Progenitor cell of endocrine pancreas (in vitro differentiated cells): ENCODE results near the gene NINL. TPM values are rescaled to one million over a fixed set of nuclear protein-coding genes. Genes with fewer than 3 reads are reported as not detected.

Experiments used
- DNase-seq: peaks from one replicate; pipeline ENCODE4 v3.0.0; 2021; ENCODE audit warnings: low spot score; ENCODE audit not compliant: unreplicated experiment
- H3K27ac Mint-ChIP-seq: 2 replicates; pipeline ENCODE4 v1.8.0; 2021; ENCODE audit warnings: mild to moderate bottlenecking, moderate library complexity, mixed read lengths
- H3K27me3 Mint-ChIP-seq: 2 replicates; pipeline ENCODE4 v1.8.0; 2021; ENCODE audit warnings: mixed read lengths
- H3K36me3 Mint-ChIP-seq: 2 replicates; pipeline ENCODE4 v1.8.0; 2022; ENCODE audit warnings: mixed read lengths; ENCODE audit not compliant: insufficient read depth
- H3K4me1 Mint-ChIP-seq: 2 replicates; pipeline ENCODE4 v1.8.0; 2021; ENCODE audit warnings: low read depth, mixed read lengths
- H3K4me3 Mint-ChIP-seq: 2 replicates; pipeline ENCODE4 v1.8.0; 2021; ENCODE audit warnings: low read depth, mild to moderate bottlenecking, moderate library complexity, mixed read lengths
- H3K9me3 Mint-ChIP-seq: 2 replicates; pipeline ENCODE4 v1.8.0; 2021; ENCODE audit warnings: low read depth, mixed read lengths
- total RNA-seq: library from RNA; stranded (reverse); gene quantifications from 2 replicates; pipeline ENCODE4 v1.2.1, GENCODE V29; 2021
- TF ChIP-seq, protein P1 (sequence below): fragments of 200-600 bp; sonication (generic); IDR thresholded peaks from one replicate; pipeline ENCODE4 v1.5.0; 2021; ENCODE audit warnings: antibody characterized with exemption, mild to moderate bottlenecking; ENCODE audit not compliant: unreplicated experiment

NINL gene
- total RNA-seq, 1 donor from 2014 or later, result 125 TPM

DNA sequence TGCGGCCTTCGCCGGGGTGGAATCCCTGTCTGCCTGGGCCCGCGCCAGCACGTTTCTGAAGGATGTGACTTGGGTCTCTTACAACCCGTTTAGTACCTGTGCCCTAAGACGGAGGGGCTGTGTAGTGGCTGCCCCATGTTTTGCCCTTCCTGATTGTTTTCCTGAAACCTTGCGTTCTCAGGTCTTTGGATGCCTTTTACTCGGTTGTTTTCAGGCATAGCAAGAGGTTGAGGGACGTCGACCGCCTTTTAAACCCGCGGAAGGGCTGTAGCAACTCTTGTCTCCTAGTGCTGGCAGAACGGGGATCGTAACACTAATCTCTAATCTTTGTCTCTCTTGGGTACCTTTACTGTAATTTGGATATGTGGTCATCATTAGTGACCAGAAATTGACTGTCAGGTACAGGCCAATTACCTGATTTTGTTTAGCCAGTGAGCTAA lies 39.2 kb upstream of the NINL start:
- TF ChIP-seq, protein P1, sequence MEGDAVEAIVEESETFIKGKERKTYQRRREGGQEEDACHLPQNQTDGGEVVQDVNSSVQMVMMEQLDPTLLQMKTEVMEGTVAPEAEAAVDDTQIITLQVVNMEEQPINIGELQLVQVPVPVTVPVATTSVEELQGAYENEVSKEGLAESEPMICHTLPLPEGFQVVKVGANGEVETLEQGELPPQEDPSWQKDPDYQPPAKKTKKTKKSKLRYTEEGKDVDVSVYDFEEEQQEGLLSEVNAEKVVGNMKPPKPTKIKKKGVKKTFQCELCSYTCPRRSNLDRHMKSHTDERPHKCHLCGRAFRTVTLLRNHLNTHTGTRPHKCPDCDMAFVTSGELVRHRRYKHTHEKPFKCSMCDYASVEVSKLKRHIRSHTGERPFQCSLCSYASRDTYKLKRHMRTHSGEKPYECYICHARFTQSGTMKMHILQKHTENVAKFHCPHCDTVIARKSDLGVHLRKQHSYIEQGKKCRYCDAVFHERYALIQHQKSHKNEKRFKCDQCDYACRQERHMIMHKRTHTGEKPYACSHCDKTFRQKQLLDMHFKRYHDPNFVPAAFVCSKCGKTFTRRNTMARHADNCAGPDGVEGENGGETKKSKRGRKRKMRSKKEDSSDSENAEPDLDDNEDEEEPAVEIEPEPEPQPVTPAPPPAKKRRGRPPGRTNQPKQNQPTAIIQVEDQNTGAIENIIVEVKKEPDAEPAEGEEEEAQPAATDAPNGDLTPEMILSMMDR, result no peak
- Mint-ChIP-seq H3K4me3 (peak overlapping the region; percentile 75), H3K27me3 (no peaks in the 10 kb centered on the region), H3K36me3 (peaks cover 3% of the 10 kb centered on the region), H3K4me1 (peaks cover 13% of the 10 kb centered on the region), H3K27ac (peak overlapping the region; percentile 98), H3K9me3 (peaks cover 5% of the 10 kb centered on the region)
- no peak for DNase-seq

DNA sequence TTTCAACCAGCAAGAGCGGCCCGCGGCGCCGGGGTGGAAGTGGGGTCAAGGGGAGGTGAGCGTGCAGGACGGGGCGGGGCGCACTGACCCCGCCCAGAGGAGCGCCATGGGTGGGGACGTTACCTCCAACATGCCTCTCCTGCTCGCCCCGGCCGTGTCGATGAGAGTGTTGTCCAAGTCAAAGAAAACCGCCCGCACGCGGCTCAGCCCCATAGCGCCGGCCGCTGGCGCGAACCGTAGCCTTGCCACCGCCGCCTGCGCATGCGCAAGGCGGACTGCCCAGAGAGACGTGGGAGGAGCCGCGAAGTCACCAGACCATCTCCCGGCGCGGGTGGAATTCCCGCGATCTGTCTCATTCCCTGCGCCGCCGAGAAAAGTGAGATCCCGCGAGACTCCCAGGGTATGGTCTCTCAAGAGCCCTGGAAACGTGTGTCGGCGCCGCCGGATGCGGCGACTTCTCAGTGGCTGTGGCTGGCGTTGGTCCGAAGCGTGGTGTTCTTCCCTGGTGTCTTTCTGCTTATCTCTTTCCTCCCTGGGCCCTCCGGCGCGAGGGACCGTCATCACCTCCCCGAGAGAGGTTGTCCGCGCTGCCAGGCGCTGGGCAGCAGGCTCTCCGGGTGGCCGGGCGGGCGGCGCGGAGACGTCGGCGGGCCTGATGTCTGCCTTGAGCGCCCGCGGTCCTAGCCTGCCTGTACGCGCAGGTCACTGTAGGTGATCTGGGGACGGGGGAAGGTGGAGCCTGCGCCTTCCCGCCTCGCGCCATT lies 38.6 kb upstream of the NINL start, which contains the start of gene NANP:
Gene NANP (minus strand): TSS at position 279 of the 764 bp plus-strand sequence. CDS start 66 bp downstream, at position 213.
- Mint-ChIP-seq H3K27ac (peak within 1 kb of the TSS; percentile 98), H3K36me3 (peaks cover 3% of the 10 kb centered on the region)

DNA sequence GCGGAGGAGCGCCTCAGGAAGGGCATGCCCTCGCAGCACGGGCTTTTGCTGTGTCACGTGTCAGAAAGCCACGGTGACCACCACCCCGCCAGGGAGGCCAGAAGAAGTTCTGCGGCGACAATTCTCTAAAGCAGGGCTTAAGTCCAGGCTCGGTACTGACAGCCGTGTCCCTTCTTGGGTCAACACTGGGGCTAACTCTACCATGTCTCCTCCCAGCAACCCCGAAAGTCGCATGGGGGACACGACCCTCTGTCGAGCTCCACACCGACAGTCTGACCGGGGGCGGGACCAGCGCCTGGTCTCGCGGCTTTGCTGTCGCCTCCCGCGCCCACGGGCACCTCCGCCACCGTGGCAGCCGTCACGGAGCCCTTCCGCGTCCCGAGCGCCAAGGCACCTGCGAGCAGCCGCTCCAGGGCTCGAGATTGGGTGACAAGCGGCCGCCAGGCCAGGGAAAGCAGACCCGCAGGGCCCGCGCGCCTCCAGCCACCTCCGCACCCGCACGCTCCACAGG lies 37.9 kb upstream of the NINL start:
- TF ChIP-seq, protein P1, result no peak
- H3K4me3 Mint-ChIP-seq, result peak overlapping the region; percentile 75
- peak overlapping the region; percentile 98 for H3K27ac Mint-ChIP-seq

More for the DNA sequence above, 38.6 kb upstream of the NINL start, which contains the start of gene NANP:
- H3K4me3 Mint-ChIP-seq, result peak within 1 kb of the TSS; percentile 75
- peaks cover 13% of the 10 kb centered on the region for H3K4me1 Mint-ChIP-seq
- TF ChIP-seq, protein P1, result no peak
- no peaks in the 10 kb centered on the region for H3K27me3 Mint-ChIP-seq
- peak; percentile 93 for DNase-seq
- peaks cover 5% of the 10 kb centered on the region for H3K9me3 Mint-ChIP-seq

DNA sequence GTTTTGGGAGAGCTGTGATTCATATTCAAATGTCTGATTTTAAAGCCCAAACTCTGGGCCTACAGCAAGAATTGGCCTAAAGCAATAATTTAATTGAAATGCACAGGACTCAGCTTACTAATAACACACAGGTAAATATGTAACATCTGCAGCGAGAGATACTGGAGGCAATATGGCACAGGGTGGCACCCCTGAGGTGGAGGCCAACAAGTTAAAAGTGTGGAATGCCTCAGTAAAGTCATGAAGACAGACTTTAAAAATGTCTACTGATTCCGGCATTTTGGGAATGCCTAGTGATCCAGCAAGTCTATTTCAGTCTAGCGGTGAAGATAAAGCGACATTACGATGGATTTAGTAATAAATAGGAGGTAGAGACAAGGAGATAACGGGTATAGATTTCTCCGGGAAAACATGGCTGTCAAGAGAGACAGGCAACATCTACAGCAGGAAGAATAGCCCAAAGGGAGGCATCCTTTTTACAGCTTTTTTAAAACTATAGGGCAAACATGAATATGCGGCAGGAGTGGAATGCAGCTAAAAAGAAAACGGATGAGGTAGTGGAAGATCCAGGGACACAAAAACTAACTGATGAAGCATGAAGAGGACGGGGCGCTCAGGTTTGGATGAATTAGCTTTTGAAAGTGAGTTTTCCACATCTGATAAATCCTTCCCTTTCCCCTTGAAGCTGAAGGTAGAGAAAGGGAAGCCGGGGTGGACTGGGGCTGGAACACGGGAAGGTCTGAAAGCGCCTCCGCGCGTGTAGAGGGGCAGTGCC lies 37.3 kb upstream of the NINL start:
- TF ChIP-seq, protein P1, result no peak
- no peaks in the 10 kb centered on the region for H3K27me3 Mint-ChIP-seq
- H3K9me3 Mint-ChIP-seq, result no peaks in the 10 kb centered on the region
- DNase-seq, result no peak
- peak overlapping the region; percentile 75 for H3K4me3 Mint-ChIP-seq
- peaks cover 13% of the 10 kb centered on the region for H3K4me1 Mint-ChIP-seq
- H3K36me3 Mint-ChIP-seq, result peaks cover 1% of the 10 kb centered on the region
- H3K27ac Mint-ChIP-seq, result peak overlapping the region; percentile 83

More for the DNA sequence above, 37.9 kb upstream of the NINL start:
- no peaks in the 10 kb centered on the region for H3K27me3 Mint-ChIP-seq
- peaks cover 13% of the 10 kb centered on the region for H3K4me1 Mint-ChIP-seq
- peaks cover 4% of the 10 kb centered on the region for H3K9me3 Mint-ChIP-seq
- H3K36me3 Mint-ChIP-seq, result peaks cover 3% of the 10 kb centered on the region
- peak; percentile 12 for DNase-seq

DNA sequence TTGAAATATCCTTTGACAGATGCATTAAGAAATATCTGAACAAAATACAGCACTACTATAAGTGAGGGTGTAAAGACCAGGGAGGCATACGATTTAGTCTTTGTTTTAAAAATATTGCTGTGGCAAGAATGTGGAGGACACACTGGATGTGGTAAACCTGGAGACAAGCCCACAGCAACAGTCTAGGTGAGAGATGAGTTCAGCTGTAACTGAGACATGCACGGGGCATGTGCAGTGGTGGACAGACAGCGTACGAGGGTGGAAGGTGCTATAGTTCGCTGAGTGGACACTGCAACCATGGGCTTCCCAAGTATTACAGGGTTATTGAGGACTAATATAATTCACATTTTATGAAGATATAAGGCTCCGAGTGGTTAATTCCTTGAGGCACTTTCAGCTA lies 36.7 kb upstream of the NINL start:
- Mint-ChIP-seq H3K36me3 (peaks cover 1% of the 10 kb centered on the region), H3K27me3 (no peaks in the 10 kb centered on the region), H3K27ac (no peak overlapping the region), H3K4me3 (peak overlapping the region; percentile 75), H3K9me3 (no peaks in the 10 kb centered on the region), H3K4me1 (peaks cover 13% of the 10 kb centered on the region)
- TF ChIP-seq, protein P1, result no peak
- no peak for DNase-seq
